GM18951 (cell line): ENCODE data around the gene DNAL1.
"Not testable (repeated sequence)": the region's sequence is repeated elsewhere in the genome, so short reads cannot be mapped to it uniquely, and the experiment has no call there.

Source experiments
- POLR2A ChIP-seq: IDR thresholded peaks from 4 replicates; pipeline ENCODE4 v1.6.1; 2011; ENCODE audit warnings: mild to moderate bottlenecking; ENCODE audit not compliant: insufficient read length, insufficient read depth; ENCODE audit errors: extremely low read depth
- in situ Hi-C: fragments of 300-500 bp; cut with MboI; formaldehyde crosslinking; loops from one replicate; pipeline ENCODE4 v1.12.0; 2022; ENCODE audit warnings: low sequenced_read_pairs, mixed read lengths, inconsistent platforms; ENCODE audit not compliant: unreplicated experiment

DNAL1 gene

DNA sequence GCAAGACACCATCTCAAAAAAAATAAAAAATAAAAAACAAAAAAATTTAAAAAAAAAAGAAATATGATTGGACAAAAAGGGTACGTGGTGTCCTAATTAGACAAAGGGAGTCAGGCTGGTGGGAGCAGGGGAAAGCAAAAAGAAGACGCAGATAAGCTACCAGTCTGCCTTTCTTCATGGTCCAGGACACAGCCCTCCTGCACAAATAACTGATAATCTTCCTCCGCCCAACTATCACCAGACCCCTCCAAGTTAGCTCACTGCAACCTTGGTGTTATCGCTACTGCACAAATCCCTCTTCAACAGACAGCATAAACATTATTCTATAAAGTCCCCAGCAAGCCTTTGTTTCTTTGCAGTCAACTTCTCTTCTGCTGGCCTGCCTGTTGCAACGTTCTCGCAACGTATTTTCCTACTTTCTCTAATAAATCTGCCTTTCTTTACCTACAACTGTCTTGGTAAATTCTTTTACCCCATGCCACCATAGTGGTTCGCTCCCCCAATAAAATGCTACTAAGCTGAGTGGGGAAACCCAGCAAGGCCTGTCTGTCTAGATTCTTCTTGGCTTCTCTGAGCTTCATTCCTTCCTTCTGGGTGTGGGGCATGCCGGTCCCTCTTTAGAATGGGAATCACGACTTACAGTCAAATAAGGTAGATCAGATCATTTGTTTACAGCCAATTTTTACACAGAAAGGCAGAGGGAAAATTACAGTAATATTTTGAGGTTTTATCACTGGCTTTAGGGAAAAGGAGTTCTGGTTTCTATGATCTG is 14.6 kb upstream of the DNAL1 start:
- TF ChIP-seq POLR2A = no peak
- in situ Hi-C loops = loop anchor here (10.0 kb wide), 1 partner anchor 125 kb away; no protein-coding TSS in a partner anchor

DNA sequence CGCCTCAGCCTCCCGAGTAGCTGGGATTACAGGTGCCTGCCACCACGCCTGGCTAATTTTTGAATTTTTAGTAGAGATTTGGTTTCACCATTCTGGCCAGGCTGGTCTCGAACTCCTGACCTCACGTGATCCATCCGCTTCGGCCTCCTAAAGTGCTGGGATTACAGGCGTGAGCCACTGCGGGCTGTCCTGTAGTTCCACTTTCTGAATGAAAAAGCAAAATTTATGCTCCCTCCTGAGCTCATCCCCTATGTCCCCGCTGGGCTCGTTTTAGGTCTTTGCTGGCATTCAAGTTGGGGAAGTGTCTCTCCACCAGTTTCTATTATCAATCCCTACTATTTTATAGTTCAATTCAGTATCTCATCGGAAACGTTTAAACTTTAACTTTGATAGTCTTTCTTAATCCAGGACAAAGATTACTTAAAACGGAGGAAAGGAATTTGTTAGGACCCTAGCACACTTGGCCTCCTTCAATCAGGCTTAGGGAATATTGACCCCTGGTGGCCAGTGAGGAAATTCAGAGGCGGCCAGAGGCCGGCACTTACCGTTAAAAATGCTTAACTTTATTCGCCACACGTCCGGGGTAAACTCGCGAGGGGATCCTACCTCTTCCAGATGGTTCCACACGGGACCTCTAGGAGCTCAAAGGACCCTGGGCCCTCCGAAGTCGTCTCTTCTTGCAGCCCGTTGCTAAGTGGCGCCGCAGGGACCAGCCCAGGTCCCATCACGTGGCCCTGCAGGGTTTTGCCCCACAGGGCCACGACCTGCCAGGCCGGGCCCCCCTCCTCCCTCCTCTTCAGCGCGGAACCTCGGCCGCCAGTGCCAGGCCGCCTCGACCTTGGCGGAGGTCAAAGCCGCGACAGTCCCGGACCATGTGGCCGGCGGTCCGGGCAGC is 11.4 kb upstream of the DNAL1 start:
- TF ChIP-seq POLR2A = no peak
- in situ Hi-C loops = loop anchor here (10.0 kb wide), 1 partner anchor 129 kb away; no protein-coding TSS in a partner anchor

DNA sequence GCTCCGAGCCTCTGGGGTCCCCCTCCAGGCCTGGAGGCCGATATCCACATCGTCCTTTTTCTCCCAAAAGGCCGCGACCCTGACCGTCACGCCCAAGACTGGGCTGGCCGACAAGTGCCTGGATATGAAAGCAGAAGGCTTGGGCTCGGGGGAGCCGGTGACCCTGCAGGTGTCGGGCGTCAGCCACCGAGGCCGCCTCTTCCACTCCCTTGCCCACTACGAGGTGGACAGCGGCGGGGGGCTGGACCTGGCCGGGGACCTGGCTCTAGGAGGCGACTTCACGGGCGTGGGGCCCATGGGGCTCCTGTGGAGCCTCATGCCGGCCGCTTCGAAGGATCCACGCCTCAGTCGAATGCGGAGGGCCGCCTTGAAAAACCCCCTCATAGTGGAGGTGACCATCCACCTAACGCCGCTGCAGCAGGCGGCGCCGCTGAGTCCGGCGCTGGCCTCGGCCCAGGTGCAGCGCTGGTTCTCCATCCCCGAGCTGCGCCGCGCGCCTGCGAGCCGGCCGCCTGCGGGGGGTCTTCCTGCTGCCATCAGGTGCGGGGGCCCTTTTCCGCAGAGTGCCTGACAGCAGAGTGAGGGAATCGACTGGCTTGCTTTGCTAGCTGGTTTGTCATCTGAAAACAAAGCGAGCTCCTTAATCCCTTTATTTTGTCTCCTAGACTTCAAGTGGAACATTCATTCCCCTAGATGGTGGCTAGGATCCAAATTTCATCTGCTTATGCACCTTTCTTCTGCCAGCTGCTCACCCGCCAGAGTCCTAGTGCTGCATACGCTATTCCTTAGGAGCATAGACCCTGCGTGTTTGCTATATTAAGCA is 10.6 kb upstream of the DNAL1 start:
- in situ Hi-C loops = loop anchor here (10.0 kb wide), 1 partner anchor 129 kb away; no protein-coding TSS in a partner anchor
- TF ChIP-seq POLR2A = no peak

DNA sequence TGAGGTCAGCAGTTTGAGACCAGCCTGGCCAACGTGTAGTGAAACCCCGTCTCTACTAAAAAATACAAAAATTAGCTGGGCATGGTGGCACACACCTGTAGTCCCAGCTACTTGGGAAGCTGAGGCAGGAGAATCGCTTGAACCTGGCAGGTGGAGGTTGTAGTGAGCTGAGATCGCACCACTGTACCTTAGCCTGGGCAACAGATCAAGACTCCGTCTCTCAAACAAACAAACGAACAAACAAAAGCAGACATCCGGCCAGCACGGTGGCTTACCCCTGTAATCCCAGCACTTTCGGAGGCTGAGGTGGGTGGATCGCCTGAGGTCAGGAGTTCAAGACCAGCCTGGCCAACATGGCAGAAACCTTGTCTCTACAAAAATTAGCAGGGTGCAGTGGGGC is 8.4 kb upstream of the DNAL1 start:
- in situ Hi-C loops = loop anchor here (10.0 kb wide), 1 partner anchor 132 kb away; no protein-coding TSS in a partner anchor

DNA sequence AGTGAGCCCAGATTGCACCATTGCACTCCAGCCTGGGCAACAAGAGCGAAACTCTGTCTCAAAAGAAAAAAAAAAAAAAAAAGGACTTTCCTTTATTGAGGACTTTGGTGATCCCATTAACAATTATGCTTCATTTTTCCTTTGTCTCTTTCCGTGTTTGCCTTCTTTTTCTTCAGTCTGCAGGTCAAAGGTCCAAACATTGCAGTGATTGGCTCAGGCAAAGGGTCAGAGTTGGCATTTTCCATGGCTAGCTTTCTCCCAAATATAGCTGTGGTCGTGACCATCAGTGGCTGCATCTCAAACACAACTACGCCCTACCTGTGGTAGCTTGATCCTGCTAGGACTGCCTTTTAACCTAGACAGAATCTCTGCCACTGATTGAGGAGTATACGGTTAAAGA is 7.0 kb upstream of the DNAL1 start:
- in situ Hi-C loops = loop anchor here (10.0 kb wide), 1 partner anchor 133 kb away; no protein-coding TSS in a partner anchor

DNA sequence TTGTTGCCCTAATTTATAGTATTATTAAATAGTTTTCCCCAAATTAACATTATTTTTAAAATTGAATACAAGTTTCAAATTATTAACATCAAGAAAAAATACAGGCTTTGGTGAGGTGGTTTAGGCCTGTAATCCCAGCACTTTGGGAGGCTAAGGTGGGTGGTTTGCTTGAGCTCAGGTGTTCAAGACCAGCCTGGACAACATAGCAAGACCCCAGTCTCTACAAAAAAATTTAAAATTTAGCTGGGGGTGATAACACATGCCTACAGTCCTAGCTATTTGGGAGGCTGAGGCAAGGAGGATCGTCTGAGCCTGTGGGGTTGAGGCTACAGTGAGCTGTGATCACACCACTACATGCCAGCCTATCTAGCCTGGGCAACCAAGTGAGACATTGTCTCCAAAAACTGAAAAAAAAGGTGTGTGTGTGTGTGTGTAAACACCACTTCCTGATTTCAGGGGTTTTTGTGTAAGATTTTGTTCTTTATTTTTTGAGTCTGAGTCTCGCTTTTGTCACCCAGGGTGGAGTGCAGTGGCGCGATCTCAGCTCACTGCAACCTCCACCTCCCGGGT is 3.9 kb upstream of the DNAL1 start:
- in situ Hi-C loops = no loop called here
- no peak for TF ChIP-seq POLR2A

More for the DNA sequence above, 7.0 kb upstream of the DNAL1 start:
- TF ChIP-seq POLR2A = no peak

DNA sequence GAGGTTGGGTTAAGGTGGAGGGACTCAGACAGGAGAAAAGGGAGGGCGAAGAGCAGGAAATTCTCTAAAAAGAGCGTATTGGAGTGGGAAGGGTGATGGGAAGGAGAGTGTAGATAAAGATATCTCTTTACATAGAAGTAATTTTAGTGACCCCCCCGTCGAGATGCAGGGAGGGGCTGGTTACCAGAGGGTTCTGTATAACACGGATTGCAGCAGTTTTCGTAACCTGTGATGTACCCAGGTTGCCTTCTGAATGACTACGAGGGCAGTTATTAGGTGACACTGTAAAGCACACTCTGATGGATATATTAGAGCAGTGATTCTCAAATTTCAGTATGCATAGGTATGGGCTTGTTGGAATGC is 443 bp downstream of the DNAL1 start:
- TF ChIP-seq POLR2A = no peak

DNA sequence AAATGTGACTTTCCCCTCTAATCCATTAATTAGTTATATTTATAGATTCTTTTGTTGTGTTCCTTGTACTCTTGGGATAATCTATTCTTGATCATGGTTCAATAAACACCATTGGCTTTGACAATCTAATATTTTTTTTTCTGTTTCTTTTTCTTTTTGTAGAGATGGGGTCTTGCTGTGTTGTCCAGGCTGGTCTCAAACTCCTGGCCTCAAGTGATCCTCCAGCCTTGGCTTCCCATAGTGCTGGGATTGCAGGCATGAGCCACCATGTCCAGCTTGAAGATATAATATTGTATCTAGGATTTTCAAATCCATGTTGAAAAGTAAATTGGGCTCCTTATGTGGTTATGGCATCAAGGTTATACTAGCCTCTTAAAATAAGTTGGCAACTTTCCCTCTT is 6.2 kb downstream of the DNAL1 start:
- no peak for TF ChIP-seq POLR2A
- in situ Hi-C loops = no loop called here

More for the DNA sequence above, 443 bp downstream of the DNAL1 start:
- in situ Hi-C loops = no loop called here

DNA sequence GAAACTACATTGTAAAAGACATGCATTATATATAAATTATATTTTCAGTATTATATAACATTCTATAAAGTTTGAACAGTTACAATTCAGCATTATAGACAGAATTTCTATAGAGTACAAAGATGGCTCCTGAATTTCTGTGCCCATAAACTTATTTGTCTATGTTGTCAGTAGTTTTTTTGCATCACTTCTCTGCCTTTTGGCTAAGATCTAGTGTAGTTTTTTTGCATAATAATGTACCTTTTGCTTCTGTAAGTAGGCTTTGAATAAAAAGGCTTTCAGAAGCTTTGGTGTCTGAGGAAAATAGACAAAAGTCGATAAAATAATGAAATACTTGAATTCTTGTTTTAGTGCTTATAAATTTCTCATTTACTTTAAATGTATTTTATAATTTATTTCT is 11.1 kb downstream of the DNAL1 start:
- in situ Hi-C loops = no loop called here
- no peak for TF ChIP-seq POLR2A

DNA sequence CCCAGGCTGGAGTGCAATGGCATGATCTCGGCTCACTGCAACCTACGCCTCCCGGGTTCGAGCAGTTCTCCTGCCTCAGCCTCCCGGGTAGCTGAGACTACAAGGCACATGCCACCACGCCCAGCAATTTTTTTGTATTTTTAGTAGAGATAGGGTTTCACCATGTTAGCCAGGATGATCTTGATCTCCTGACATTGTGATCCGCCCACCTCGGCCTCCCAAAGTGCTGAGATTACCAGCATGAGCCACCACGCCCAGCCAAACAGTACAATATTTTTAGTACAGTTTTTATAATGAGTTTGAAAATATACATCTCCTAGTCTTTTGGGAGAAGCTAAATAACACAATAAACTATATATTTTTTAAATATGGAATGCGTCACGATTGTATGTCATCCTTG is 14.4 kb downstream of the DNAL1 start:
- in situ Hi-C loops = not testable (repeated sequence)

DNA sequence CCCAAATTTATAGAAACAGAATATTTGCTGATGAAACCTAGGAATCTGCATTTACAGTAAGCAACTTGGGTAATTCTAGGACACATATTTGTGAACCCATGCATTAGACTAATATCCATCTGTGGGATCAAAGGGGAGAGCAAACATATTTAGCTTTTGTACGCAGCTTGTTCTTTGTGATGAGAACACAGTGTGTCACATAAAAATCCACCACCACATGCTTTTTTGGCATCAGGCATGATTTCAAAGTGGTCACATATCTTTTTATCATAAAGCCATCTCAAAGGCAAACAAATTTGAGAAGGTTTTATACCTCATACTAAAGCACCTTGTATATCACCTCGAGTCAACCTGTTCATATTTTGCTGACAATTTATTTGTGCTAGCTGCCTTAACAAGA is 15.7 kb downstream of the DNAL1 start:
- no peak for TF ChIP-seq POLR2A
- in situ Hi-C loops = no loop called here

DNA sequence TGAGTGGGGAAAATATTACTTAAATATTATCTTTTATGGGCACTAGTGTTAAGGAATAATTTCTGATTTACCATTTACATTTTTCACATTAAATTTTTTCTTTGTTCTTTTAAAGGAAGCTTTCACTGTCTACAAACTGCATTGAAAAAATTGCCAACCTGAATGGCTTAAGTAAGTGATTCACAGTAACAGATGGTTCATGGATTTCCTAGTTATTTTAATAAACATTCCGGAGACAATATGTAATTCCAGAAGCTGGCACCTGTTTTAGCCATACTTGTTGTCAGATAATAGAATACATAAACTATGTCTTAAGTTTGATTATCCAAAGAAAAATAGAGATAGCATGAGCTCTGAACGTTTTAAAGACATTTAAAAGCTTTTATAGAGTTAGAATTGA is 17.1 kb downstream of the DNAL1 start:
- in situ Hi-C loops = no loop called here

DNA sequence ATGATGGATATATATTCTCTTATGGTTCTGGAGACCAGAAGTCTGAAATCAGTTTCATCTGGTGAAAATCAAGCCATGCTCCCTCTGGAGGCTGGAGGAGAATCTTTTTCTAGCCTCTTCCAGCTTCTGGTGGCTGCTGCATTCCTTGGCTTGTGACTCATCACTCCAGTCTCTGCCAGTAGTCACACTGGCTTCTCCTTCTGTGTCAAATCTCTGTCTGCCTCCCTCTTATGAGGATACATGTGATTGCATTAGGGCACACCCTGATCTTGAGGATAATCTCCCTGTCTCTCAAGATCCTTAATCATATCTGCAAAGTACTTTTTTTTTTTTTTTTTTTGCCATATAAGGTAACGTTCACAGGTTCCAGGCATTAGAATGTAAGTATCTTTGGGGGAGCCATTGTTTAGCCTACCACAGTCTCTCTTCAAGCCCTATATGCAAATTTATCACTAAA is 17.7 kb downstream of the DNAL1 start:
- no peak for TF ChIP-seq POLR2A

More for the DNA sequence above, 17.1 kb downstream of the DNAL1 start:
- TF ChIP-seq POLR2A = no peak

More for the DNA sequence above, 17.7 kb downstream of the DNAL1 start:
- in situ Hi-C loops = no loop called here
